Activated T-helper 1 cell treated with anti-CD3 and anti-CD28 coated beads, Interleukin-2, amount 50 U/mL, for 16 hours (primary cell): ENCODE data around the gene AGBL3.
"Not testable (repeated sequence)": the region's sequence is repeated elsewhere in the genome, so short reads cannot be mapped to it uniquely, and the experiment has no call there.

Experiments
- DNase-seq, 2 donors: peaks; one replicate each; pipeline ENCODE4 v3.0.0-alpha.2; 2020; ENCODE audit warnings: low read depth in 1 of 2, low spot score in 1 of 2

Gene AGBL3

DNA sequence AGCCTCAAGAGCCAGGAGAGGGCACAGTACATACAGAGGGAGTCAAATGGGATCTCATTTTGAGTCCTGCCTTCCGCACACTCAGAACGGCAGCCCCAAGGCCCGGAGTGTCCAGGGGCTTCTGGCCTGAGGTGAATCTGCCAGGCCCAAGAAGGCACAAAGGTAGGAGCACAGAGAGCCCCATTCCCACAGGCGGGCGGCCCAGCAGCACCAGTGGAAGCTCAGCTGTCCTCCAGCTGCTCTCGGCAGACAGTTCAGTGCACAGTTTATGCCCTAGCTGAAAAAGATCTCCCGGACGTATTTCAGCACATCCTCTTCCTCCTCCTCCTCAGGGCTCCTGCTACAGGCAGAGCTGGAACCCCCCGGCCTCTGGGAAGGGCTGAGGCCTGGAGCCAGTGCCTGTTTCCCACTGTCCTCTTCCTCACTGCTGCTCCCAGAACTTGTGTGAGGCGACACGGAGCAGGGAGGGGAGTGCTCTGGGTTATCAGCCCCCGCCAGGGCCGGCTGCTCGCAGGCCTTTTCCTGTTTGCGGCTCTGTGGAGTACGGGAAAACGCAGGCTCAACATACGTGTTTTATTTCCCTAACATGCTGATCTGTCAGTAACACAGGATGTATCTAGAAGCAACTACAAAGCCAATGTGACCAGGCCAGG lies 180.2 kb downstream of the AGBL3 start:
- DNase-seq = no peak

DNA sequence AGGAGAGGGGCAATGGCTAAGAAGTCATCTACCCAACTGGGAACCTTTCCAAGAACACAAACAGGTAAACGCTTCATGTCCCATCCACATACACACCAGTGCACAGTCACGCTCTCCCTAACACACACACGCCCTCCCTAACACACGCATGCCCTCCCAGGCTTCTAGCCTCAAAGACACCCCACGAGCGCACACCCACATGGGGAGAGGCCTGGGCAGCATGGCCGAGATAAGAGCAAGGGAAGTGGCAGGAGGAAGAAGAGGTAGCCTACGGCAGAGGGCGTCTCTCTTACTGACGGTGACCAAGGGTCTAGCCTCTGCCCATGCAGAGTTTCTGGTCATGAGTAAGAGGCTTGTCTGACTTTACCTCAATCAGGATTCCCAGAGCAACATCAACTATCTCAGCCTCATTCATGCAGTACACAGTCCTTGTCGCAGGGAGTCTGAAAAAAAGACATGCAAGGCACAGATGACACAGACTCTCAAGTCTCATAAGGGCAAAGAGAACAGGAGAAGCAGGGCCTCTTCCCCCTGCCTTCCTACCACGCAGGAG lies 181.1 kb downstream of the AGBL3 start:
- DNase-seq = no peak

DNA sequence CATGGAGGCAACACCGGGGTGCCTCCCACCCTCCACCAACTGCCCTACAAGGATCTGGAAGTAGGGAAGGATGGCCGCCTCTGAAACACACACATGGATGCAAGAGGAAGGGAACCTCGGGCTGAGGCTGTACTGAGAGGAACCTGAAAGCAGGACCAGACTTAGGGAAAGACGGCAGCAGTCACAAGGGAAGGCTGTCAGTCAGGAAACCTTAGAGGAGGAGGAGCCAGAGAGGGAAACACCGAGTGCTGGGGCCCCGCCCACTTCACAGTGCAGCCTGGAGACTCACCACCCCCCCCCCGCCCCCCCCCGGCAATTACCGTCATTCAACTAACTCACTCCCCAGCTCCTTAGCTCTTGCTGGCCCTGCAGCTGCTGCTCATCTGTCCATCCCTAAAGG lies 181.7 kb downstream of the AGBL3 start:
- DNase-seq = no peak

DNA sequence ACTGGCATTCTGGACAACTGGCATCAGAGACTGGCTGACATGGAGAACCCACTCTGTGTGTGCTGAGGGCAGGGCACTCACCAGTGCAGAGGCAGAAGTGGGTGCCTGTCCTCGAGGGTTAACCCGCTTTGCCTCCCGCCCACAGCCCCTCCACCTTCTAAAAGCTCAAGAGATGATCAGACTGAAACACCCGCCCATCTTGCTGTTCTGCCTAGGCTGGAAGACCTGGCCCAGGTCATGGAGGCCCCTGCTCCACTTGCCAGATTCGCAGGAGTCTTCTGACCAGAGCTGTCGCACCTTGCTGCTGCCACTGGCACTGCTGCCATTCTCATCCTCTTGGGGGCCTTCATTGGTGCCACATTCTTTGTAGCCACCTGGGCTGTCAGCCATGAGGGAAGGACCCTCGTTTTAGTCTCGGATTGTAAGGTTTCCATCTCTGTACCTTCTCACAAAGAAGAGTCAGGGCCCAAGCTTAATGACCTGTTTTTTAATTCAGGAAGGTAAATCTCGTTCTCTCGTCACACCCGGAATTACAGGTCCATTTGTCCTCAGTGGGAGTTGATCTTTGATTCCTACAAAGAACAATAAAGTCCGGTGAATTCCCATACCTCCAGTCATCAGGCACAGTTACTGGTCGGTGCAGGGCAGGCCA lies 182.3 kb downstream of the AGBL3 start:
- no peak for DNase-seq

DNA sequence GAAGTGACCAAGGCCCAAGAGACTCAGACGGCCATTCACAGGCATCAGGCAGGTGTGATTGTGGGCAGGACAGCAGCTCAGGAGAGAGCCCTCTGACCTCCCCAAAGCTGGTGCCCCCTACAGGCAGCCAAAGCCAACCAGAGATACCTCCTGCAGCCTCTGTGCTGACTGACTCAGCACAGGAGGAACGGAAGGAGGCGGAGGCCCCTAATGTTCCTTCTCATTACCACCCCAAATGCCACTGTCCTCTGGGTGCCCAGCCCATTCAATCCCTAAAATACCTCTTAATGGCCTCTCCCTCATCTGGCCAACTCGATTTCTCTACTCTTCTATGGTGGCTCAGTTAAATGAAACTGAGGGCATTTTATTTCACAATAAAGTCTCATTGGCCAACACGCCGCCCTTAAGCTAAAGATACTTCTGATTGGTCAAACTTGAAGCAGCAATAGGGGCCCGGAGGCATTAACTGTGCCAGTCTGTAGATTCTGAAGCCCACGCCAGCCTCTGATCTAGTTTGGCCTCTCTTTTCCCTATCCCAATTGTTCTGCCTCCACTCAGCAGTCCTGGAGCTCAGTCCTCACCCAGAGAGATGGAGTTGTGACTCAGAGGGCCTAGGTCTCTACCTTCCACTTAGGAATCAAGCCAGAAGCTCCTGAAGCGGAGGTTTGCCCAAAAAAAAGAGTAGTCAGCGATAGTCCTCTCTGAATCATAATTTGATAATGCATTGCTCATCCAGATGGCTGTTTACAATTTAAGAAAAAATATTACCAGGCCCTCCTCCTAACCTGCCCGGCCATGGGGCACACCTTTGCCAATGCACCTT lies 183.0 kb downstream of the AGBL3 start:
- peak; percentile 27 to 38 for DNase-seq

DNA sequence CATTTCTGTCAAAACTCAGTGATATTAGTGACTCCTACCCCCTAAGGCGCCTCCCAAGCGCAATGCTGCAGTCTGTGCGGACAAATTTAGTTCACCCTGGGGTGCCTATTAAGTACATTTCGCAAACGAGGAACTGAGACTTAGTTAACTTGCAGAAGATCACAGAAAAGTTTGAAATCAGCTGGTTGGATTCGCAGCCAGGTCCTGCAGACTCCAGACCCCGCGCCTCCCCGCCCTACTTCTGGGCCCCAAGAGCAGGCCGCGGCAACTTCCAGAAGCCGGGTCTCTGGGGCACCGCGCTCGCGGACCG lies 183.6 kb downstream of the AGBL3 start:
- no peak for DNase-seq

- peak; percentile 82 to 88 for DNase-seq
Observed at GRCh38 chr7:135170274-135170997, 184.1 kb downstream of the AGBL3 start, which contains the start of gene CYREN. Gene CYREN, minus strand, starts transcription at chr7:135170707. Its CDS starts 1,785 bp downstream, at chr7:135168922.

DNA sequence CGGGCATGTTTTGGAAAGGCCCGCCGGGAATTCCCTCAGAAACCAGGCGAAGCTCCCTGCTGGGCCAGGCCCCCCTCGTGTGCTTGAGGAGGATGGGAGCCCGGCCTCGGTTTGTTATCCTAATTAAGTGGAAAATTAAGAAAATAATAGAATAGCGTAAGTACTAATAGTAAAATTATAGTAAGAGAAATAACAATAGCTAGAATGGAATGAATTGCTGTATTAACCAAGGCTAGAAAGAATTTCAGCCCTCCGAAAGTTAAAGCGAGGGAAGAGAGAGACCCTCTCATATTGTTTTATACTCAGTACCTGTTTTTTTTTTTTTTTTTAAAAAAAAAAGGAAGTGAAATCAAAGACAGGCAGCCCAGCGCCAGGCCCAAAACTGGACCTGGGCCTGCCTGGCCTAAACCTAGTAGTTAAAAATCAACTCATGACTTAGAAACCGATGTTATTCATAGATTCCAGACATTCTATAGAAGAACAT lies 184.7 kb downstream of the AGBL3 start:
- DNase-seq = not testable (repeated sequence)

DNA sequence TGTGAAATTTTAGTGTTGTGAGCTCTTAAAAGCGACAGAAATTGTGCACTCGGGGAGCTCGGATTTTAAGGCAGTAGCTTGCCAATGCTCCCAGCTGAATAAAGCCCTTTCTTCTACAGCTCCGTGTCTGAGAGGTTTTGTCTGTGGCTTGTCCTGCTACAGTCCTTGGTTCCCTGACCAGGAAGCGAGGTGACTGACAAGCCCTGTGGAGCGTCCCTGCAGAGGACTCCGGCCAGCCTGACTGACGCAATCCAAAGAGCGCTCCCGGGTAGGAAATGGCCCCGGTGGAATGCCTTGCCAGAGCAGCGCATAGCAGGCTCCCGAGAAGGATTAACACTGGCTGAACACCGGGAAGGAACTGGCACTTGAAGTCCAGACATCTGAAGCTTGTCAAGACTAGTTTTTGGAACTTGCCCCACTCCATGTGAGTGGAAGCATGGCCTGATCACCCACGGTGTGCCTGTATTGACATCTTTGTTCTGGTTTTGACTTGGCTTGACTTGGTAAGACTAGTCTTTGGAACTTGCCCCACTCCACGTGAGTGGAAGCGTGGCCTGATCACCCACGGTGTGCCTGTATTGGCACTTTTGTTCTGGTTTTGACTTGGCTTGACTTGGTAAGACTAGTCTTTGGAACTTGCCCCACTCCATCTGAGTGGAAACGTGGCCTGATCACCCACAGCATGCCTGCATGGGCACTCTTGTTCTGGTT lies 185.4 kb downstream of the AGBL3 start:
- not testable (repeated sequence) for DNase-seq

- DNase-seq = not testable (repeated sequence)
Observed at GRCh38 chr7:135173916-135174315, 187.6 kb downstream of the AGBL3 start.

DNA sequence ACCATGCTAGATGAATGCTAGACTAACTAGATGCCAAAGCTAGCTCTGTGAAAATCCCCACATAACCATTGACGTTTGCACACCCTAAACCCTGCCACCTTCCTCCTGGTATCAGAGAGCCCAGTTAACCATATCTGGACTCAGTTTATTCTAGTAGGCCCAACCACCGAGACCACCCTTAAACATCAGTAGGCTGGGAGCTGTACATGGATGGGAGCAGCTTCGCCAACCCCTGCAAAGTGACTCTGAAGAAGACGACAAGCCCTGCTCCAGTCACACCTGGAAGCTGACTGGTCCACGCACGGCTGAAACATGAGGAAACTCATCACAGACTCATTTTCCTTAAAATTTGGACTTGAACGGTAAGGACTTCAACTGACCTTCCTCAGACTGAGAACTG lies 188.6 kb downstream of the AGBL3 start:
- DNase-seq = no peak

- DNase-seq = no peak
Observed at GRCh38 chr7:135175931-135176330, 189.6 kb downstream of the AGBL3 start.

DNA sequence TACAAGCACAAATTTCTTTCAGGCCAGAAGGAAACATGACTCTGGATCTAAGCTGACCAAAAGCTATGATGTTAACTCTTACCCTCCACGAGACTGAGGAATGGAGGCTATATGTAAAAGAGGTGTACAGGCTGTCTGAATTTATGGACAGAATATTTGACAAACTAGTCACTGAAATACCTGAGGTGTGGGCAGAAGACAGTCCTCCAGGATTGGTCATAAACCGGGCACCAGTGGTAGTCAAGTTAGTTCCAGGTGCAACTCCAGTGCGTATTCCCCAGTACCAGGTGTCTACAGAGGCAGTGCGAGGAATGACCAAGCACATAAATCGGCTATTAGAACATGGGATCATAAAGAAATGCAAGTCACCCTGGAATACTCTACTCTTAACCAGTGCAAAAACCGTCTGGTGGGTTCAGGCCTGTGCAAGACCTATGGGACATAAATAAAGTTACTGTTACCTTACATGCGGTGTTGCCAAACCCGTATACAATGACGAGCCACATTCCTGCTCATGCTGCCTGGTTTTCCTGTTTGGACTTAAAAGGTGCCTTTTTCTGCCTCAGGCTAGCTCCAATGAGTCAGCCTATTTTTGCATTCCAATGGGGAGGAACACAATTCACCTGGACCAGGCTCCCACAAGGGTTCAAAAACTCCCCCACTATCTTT lies 190.9 kb downstream of the AGBL3 start:
- no peak for DNase-seq

GRCh38 chr7:135178364-135178763 lies 192.1 kb downstream of the AGBL3 start:
- DNase-seq = no peak

DNA sequence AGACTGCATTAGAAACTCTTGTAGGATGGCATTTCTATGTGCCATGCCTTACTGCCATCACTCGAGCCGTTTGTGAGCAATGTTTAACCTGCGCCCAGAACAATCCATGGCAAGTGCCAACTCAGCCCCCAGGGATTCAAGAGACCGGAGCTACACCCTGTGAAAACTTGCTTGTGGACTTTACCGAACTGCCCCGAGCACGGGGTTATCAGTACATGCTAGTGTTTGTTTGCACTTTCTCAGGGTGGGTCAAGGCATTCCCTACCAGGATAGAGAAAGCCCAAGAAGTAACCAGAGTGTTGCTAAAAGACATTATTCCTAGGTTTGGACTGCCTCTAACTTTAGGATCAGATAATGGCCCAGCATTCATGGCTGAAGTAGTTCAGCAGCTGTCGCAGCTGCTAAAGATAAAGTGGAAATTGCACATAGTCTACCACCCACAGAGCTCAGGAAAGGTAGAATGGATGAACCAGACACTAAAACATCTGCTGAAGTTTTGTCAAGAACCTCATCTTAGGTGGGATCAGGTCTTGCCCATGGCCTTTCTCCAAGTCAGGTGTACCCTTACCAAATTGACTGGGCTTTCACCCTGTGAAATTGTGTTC lies 193.1 kb downstream of the AGBL3 start:
- no peak for DNase-seq

- no peak for DNase-seq
Observed at GRCh38 chr7:135180122-135180521, 193.8 kb downstream of the AGBL3 start.

- DNase-seq = no peak
Observed at GRCh38 chr7:135181261-135181928, 195.1 kb downstream of the AGBL3 start.

GRCh38 chr7:135181929-135182678 lies 195.8 kb downstream of the AGBL3 start:
- no peak for DNase-seq
